NB4 (cell line): ENCODE data around the gene CCDC191.

ENCODE experiments used
- DNase-seq: peaks from one replicate; pipeline ENCODE4 v3.0.0; 2010; ENCODE audit warnings: low read depth
- H3K4me3 ChIP-seq: one replicate; pipeline ENCODE4 v1.5.1; 2011; ENCODE audit warnings: mild to moderate bottlenecking, low read depth, low read length, moderate library complexity
- CTCF ChIP-seq: IDR thresholded peaks from one replicate; pipeline ENCODE4 v1.5.1; 2012; ENCODE audit warnings: low read depth, low read length
- MAX ChIP-seq: IDR thresholded peaks from 2 replicates; pipeline ENCODE4 v1.6.1; 2011; ENCODE audit warnings: low read depth, low read length
- MYC ChIP-seq: IDR thresholded peaks from 2 replicates; pipeline ENCODE4 v1.6.1; 2011; ENCODE audit warnings: low read depth, low read length
- POLR2A ChIP-seq: IDR thresholded peaks from 2 replicates; pipeline ENCODE4 v1.6.1; 2011; ENCODE audit warnings: mild to moderate bottlenecking; ENCODE audit not compliant: insufficient read length; ENCODE audit errors: extremely low read depth

Gene CCDC191

GRCh38 chr3:113914646-113915045 is 141.7 kb downstream of the CCDC191 start:
- TF ChIP-seq CTCF (no peak), MAX (no peak), POLR2A (no peak), MYC (no peak)
- DNase-seq: no peak
- no peak overlapping the region for H3K4me3 ChIP-seq
